HG03432 (cell line): ENCODE measurements around the gene TEAD3.
"Not testable (repeated sequence)": the region's sequence is repeated elsewhere in the genome, so short reads cannot be mapped to it uniquely, and the experiment has no call there.

Experiments
- ATAC-seq: cut with Tn5 transposase; IDR thresholded peaks from one replicate; pipeline ENCODE4 v1.9.1; 2021; ENCODE audit warnings: mild to moderate bottlenecking, moderate library complexity; ENCODE audit not compliant: unreplicated experiment

The TEAD3 gene

GRCh38 chr6:35452183-35453090 is 44.4 kb downstream of the TEAD3 start, which contains the start of gene FANCE:
Gene FANCE (plus strand): TSS chr6:35452338. CDS start chr6:35452546, 208 bp downstream.
- ATAC-seq: peak; percentile 94

GRCh38 chr6:35451354-35452182 is 45.3 kb downstream of the TEAD3 start:
- no peak for ATAC-seq

GRCh38 chr6:35449287-35449881 is 47.5 kb downstream of the TEAD3 start:
- ATAC-seq: no peak

GRCh38 chr6:35448191-35448590 is 48.7 kb downstream of the TEAD3 start:
- ATAC-seq: no peak

- no peak for ATAC-seq
Observed at GRCh38 chr6:35445691-35446090, 51.2 kb downstream of the TEAD3 start.

GRCh38 chr6:35443341-35444030 is 53.4 kb downstream of the TEAD3 start:
- no peak for ATAC-seq

GRCh38 chr6:35442693-35443092 is 54.2 kb downstream of the TEAD3 start:
- no peak for ATAC-seq

GRCh38 chr6:35441642-35442041 is 55.2 kb downstream of the TEAD3 start:
- no peak for ATAC-seq

GRCh38 chr6:35441205-35441604 is 55.7 kb downstream of the TEAD3 start:
- ATAC-seq: no peak

GRCh38 chr6:35439308-35439707 is 57.6 kb downstream of the TEAD3 start:
- ATAC-seq: no peak

- not testable (repeated sequence) for ATAC-seq
Observed at GRCh38 chr6:35438378-35439065, 58.4 kb downstream of the TEAD3 start.

GRCh38 chr6:35436071-35436857 is 60.6 kb downstream of the TEAD3 start:
- no peak for ATAC-seq

- ATAC-seq: no peak
Observed at GRCh38 chr6:35435074-35435837, 61.6 kb downstream of the TEAD3 start.

- not testable (repeated sequence) for ATAC-seq
Observed at GRCh38 chr6:35432702-35433101, 64.2 kb downstream of the TEAD3 start.

GRCh38 chr6:35432291-35432690 is 64.6 kb downstream of the TEAD3 start:
- ATAC-seq: no peak

GRCh38 chr6:35429463-35429862 is 67.4 kb downstream of the TEAD3 start:
- no peak for ATAC-seq

GRCh38 chr6:35428421-35429149 is 68.3 kb downstream of the TEAD3 start:
- ATAC-seq: no peak

- no peak for ATAC-seq
Observed at GRCh38 chr6:35427851-35428321, 69.0 kb downstream of the TEAD3 start.
